GM21360 (cell line): Measurements from ENCODE around the gene ANTXR1.

Source experiments
- ATAC-seq: cut with Tn5 transposase; IDR thresholded peaks from one replicate; pipeline ENCODE4 v1.9.1; 2021; ENCODE audit warnings: mild to moderate bottlenecking, moderate library complexity; ENCODE audit not compliant: unreplicated experiment

The ANTXR1 gene

GRCh38 chr2:69067866-69068265 is 54.9 kb downstream of the ANTXR1 start:
- no peak for ATAC-seq

GRCh38 chr2:69070969-69071368 is 58.0 kb downstream of the ANTXR1 start:
- no peak for ATAC-seq

GRCh38 chr2:69073928-69074570 is 61.1 kb downstream of the ANTXR1 start:
- ATAC-seq = no peak

GRCh38 chr2:69074918-69075317 is 61.9 kb downstream of the ANTXR1 start:
- no peak for ATAC-seq

- ATAC-seq = no peak
These were observed 62.5 kb downstream of the ANTXR1 start for GRCh38 chr2:69075486-69075885.

GRCh38 chr2:69076601-69077000 is 63.6 kb downstream of the ANTXR1 start:
- ATAC-seq = no peak

- ATAC-seq = no peak
These were observed 64.4 kb downstream of the ANTXR1 start for GRCh38 chr2:69077252-69077950.

- no peak for ATAC-seq
These were observed 67.1 kb downstream of the ANTXR1 start for GRCh38 chr2:69080071-69080470.

GRCh38 chr2:69081001-69081580 is 68.1 kb downstream of the ANTXR1 start:
- ATAC-seq = no peak

- ATAC-seq = no peak
These were observed 68.8 kb downstream of the ANTXR1 start for GRCh38 chr2:69081757-69082156.

- ATAC-seq = no peak
These were observed 69.5 kb downstream of the ANTXR1 start for GRCh38 chr2:69082430-69082997.

GRCh38 chr2:69083235-69083748 is 70.3 kb downstream of the ANTXR1 start:
- no peak for ATAC-seq

GRCh38 chr2:69084492-69084891 is 71.5 kb downstream of the ANTXR1 start:
- ATAC-seq = no peak

- ATAC-seq = no peak
These were observed 73.5 kb downstream of the ANTXR1 start for GRCh38 chr2:69086466-69086865.

- no peak for ATAC-seq
These were observed 74.4 kb downstream of the ANTXR1 start for GRCh38 chr2:69087211-69087911.

- ATAC-seq = no peak
These were observed 74.9 kb downstream of the ANTXR1 start for GRCh38 chr2:69087912-69088240.

GRCh38 chr2:69088466-69088865 is 75.5 kb downstream of the ANTXR1 start:
- ATAC-seq = no peak

GRCh38 chr2:69089266-69089665 is 76.3 kb downstream of the ANTXR1 start:
- ATAC-seq = no peak

- ATAC-seq = no peak
These were observed 77.0 kb downstream of the ANTXR1 start for GRCh38 chr2:69089998-69090397.

GRCh38 chr2:69090820-69091219 is 77.8 kb downstream of the ANTXR1 start:
- ATAC-seq = no peak

GRCh38 chr2:69092857-69093256 is 79.9 kb downstream of the ANTXR1 start:
- no peak for ATAC-seq
